HG03108 (cell line): ENCODE results near the gene NT5DC3.

Experiments
- ATAC-seq: cut with Tn5 transposase; IDR thresholded peaks from one replicate; pipeline ENCODE4 v1.9.1; 2021; ENCODE audit warnings: moderate library complexity; ENCODE audit not compliant: unreplicated experiment

NT5DC3 gene

GRCh38 chr12:103756443-103756842 lies 84.6 kb downstream of the NT5DC3 start:
- no peak for ATAC-seq

- ATAC-seq, result no peak
These were observed 85.6 kb downstream of the NT5DC3 start for GRCh38 chr12:103755425-103755824.

GRCh38 chr12:103751600-103751999 lies 89.4 kb downstream of the NT5DC3 start:
- no peak for ATAC-seq

GRCh38 chr12:103751171-103751570 lies 89.9 kb downstream of the NT5DC3 start:
- no peak for ATAC-seq

GRCh38 chr12:103748875-103749274 lies 92.2 kb downstream of the NT5DC3 start:
- no peak for ATAC-seq

- ATAC-seq, result no peak
These were observed 93.0 kb downstream of the NT5DC3 start for GRCh38 chr12:103748002-103748401.

GRCh38 chr12:103745962-103746361 lies 95.1 kb downstream of the NT5DC3 start:
- no peak for ATAC-seq

- no peak for ATAC-seq
These were observed 97.2 kb downstream of the NT5DC3 start for GRCh38 chr12:103743788-103744187.

- no peak for ATAC-seq
These were observed 98.6 kb downstream of the NT5DC3 start for GRCh38 chr12:103742349-103742932.

- ATAC-seq, result no peak
These were observed 103.2 kb downstream of the NT5DC3 start for GRCh38 chr12:103737881-103738280.

- no peak for ATAC-seq
These were observed 104.5 kb downstream of the NT5DC3 start for GRCh38 chr12:103736572-103736971.

GRCh38 chr12:103735291-103735690 lies 105.7 kb downstream of the NT5DC3 start:
- ATAC-seq, result no peak

GRCh38 chr12:103734863-103735262 lies 106.2 kb downstream of the NT5DC3 start:
- no peak for ATAC-seq

GRCh38 chr12:103731539-103731938 lies 109.5 kb downstream of the NT5DC3 start:
- ATAC-seq, result no peak

GRCh38 chr12:103729499-103729898 lies 111.5 kb downstream of the NT5DC3 start:
- ATAC-seq, result no peak

- no peak for ATAC-seq
These were observed 112.7 kb downstream of the NT5DC3 start for GRCh38 chr12:103728323-103728722.

- no peak for ATAC-seq
These were observed 113.4 kb downstream of the NT5DC3 start for GRCh38 chr12:103727638-103728037.

- no peak for ATAC-seq
These were observed 115.6 kb downstream of the NT5DC3 start for GRCh38 chr12:103725398-103725797.
